ENCODE measurements around the gene SNRK.

SNRK gene

GRCh38 chr3:43286115-43286840 is at the start of gene SNRK:
SNRK (plus strand) TSS chr3:43286540; CDS start chr3:43303204, 16,664 bp downstream.
- no peaks in the 10 kb centered on the region for H3K9me3 ChIP-seq (ENCODE audit: low read length)
- no peaks in the 10 kb centered on the region for H3K27me3 ChIP-seq (ENCODE audit: control insufficient read depth in 1 of 2, insufficient read depth in 2 of 2, low read length in 2 of 2)
- peak within 1 kb of the TSS; percentile 65 for H3K9ac ChIP-seq (ENCODE audit: low read length)
- peaks cover 27% of the 10 kb centered on the region for H3K4me1 ChIP-seq (ENCODE audit: insufficient read depth, low read length)
- peak within 1 kb of the TSS; percentile 73 to 81 for H3K4me3 ChIP-seq (ENCODE audit: low read depth in 1 of 2, low read length in 2 of 2)
- no peaks in the 10 kb centered on the region for H3K36me3 ChIP-seq (ENCODE audit: insufficient read depth, low read length)
- H3K27ac ChIP-seq (ENCODE audit: low read depth, low read length) = peak within 1 kb of the TSS; percentile 92

GRCh38 chr3:43238801-43239200 is 47.5 kb upstream of the SNRK start:
- Histone ChIP-seq H3K4me1 (ENCODE audit: insufficient read depth, low read length) (no peaks in the 10 kb centered on the region), H3K27ac (ENCODE audit: low read depth, low read length) (no peak overlapping the region), H3K9me3 (ENCODE audit: low read length) (no peaks in the 10 kb centered on the region)

GRCh38 chr3:43239755-43240154 is 46.6 kb upstream of the SNRK start:
- Histone ChIP-seq H3K9me3 (ENCODE audit: low read length) (no peaks in the 10 kb centered on the region), H3K4me3 (ENCODE audit: low read depth in 1 of 2, low read length in 2 of 2) (no peak overlapping the region)

More at GRCh38 chr3:43238801-43239200, 47.5 kb upstream of the SNRK start:
- no peaks in the 10 kb centered on the region for H3K36me3 ChIP-seq (ENCODE audit: insufficient read depth, low read length)
- H3K9ac ChIP-seq (ENCODE audit: low read length) = no peak overlapping the region
- no peak overlapping the region for H3K4me3 ChIP-seq (ENCODE audit: low read depth in 1 of 2, low read length in 2 of 2)
- no peaks in the 10 kb centered on the region for H3K27me3 ChIP-seq (ENCODE audit: control insufficient read depth in 1 of 2, insufficient read depth in 2 of 2, low read length in 2 of 2)

GRCh38 chr3:43243590-43244587 is 42.5 kb upstream of the SNRK start:
- Histone ChIP-seq H3K27ac (ENCODE audit: low read depth, low read length) (no peak overlapping the region), H3K4me1 (ENCODE audit: insufficient read depth, low read length) (peaks cover 20% of the 10 kb centered on the region), H3K27me3 (ENCODE audit: control insufficient read depth in 1 of 2, insufficient read depth in 2 of 2, low read length in 2 of 2) (no peaks in the 10 kb centered on the region), H3K9me3 (ENCODE audit: low read length) (no peaks in the 10 kb centered on the region), H3K9ac (ENCODE audit: low read length) (no peak overlapping the region), H3K4me3 (ENCODE audit: low read depth in 1 of 2, low read length in 2 of 2) (no peak overlapping the region), H3K36me3 (ENCODE audit: insufficient read depth, low read length) (no peaks in the 10 kb centered on the region)

More at GRCh38 chr3:43239755-43240154, 46.6 kb upstream of the SNRK start:
- no peaks in the 10 kb centered on the region for H3K36me3 ChIP-seq (ENCODE audit: insufficient read depth, low read length)
- no peaks in the 10 kb centered on the region for H3K4me1 ChIP-seq (ENCODE audit: insufficient read depth, low read length)
- no peaks in the 10 kb centered on the region for H3K27me3 ChIP-seq (ENCODE audit: control insufficient read depth in 1 of 2, insufficient read depth in 2 of 2, low read length in 2 of 2)
- no peak overlapping the region for H3K9ac ChIP-seq (ENCODE audit: low read length)
- H3K27ac ChIP-seq (ENCODE audit: low read depth, low read length) = no peak overlapping the region

- Histone ChIP-seq H3K9ac (ENCODE audit: low read length) (no peak overlapping the region), H3K27me3 (ENCODE audit: control insufficient read depth in 1 of 2, insufficient read depth in 2 of 2, low read length in 2 of 2) (no peaks in the 10 kb centered on the region), H3K9me3 (ENCODE audit: low read length) (no peaks in the 10 kb centered on the region), H3K27ac (ENCODE audit: low read depth, low read length) (no peak overlapping the region), H3K36me3 (ENCODE audit: insufficient read depth, low read length) (no peaks in the 10 kb centered on the region), H3K4me3 (ENCODE audit: low read depth in 1 of 2, low read length in 2 of 2) (no peak overlapping the region), H3K4me1 (ENCODE audit: insufficient read depth, low read length) (peaks cover 20% of the 10 kb centered on the region)
These were observed 41.6 kb upstream of the SNRK start for GRCh38 chr3:43244694-43245093.

GRCh38 chr3:43246976-43247375 is 39.4 kb upstream of the SNRK start:
- no peak overlapping the region for H3K4me3 ChIP-seq (ENCODE audit: low read depth in 1 of 2, low read length in 2 of 2)
- no peaks in the 10 kb centered on the region for H3K9me3 ChIP-seq (ENCODE audit: low read length)
- H3K4me1 ChIP-seq (ENCODE audit: insufficient read depth, low read length) = peaks cover 20% of the 10 kb centered on the region
- H3K9ac ChIP-seq (ENCODE audit: low read length) = no peak overlapping the region
- H3K27me3 ChIP-seq (ENCODE audit: control insufficient read depth in 1 of 2, insufficient read depth in 2 of 2, low read length in 2 of 2) = no peaks in the 10 kb centered on the region
- no peaks in the 10 kb centered on the region for H3K36me3 ChIP-seq (ENCODE audit: insufficient read depth, low read length)
- no peak overlapping the region for H3K27ac ChIP-seq (ENCODE audit: low read depth, low read length)

- no peaks in the 10 kb centered on the region for H3K36me3 ChIP-seq (ENCODE audit: insufficient read depth, low read length)
- H3K4me3 ChIP-seq (ENCODE audit: low read depth in 1 of 2, low read length in 2 of 2) = no peak overlapping the region
- no peak overlapping the region for H3K27ac ChIP-seq (ENCODE audit: low read depth, low read length)
- no peaks in the 10 kb centered on the region for H3K9me3 ChIP-seq (ENCODE audit: low read length)
- no peak overlapping the region for H3K9ac ChIP-seq (ENCODE audit: low read length)
- H3K4me1 ChIP-seq (ENCODE audit: insufficient read depth, low read length) = peaks cover 26% of the 10 kb centered on the region
- H3K27me3 ChIP-seq (ENCODE audit: control insufficient read depth in 1 of 2, insufficient read depth in 2 of 2, low read length in 2 of 2) = no peaks in the 10 kb centered on the region
These were observed 38.7 kb upstream of the SNRK start for GRCh38 chr3:43247561-43248184.

GRCh38 chr3:43248185-43248583 is 38.2 kb upstream of the SNRK start:
- Histone ChIP-seq H3K27ac (ENCODE audit: low read depth, low read length) (no peak overlapping the region), H3K4me3 (ENCODE audit: low read depth in 1 of 2, low read length in 2 of 2) (no peak overlapping the region), H3K9ac (ENCODE audit: low read length) (no peak overlapping the region), H3K9me3 (ENCODE audit: low read length) (no peaks in the 10 kb centered on the region), H3K27me3 (ENCODE audit: control insufficient read depth in 1 of 2, insufficient read depth in 2 of 2, low read length in 2 of 2) (no peaks in the 10 kb centered on the region), H3K36me3 (ENCODE audit: insufficient read depth, low read length) (no peaks in the 10 kb centered on the region), H3K4me1 (ENCODE audit: insufficient read depth, low read length) (peaks cover 31% of the 10 kb centered on the region)

GRCh38 chr3:43248973-43249372 is 37.4 kb upstream of the SNRK start:
- Histone ChIP-seq H3K27ac (ENCODE audit: low read depth, low read length) (no peak overlapping the region), H3K27me3 (ENCODE audit: control insufficient read depth in 1 of 2, insufficient read depth in 2 of 2, low read length in 2 of 2) (no peaks in the 10 kb centered on the region), H3K36me3 (ENCODE audit: insufficient read depth, low read length) (no peaks in the 10 kb centered on the region), H3K4me1 (ENCODE audit: insufficient read depth, low read length) (peaks cover 39% of the 10 kb centered on the region), H3K4me3 (ENCODE audit: low read depth in 1 of 2, low read length in 2 of 2) (no peak overlapping the region), H3K9me3 (ENCODE audit: low read length) (no peaks in the 10 kb centered on the region), H3K9ac (ENCODE audit: low read length) (no peak overlapping the region)

GRCh38 chr3:43249405-43249804 is 36.9 kb upstream of the SNRK start:
- no peaks in the 10 kb centered on the region for H3K27me3 ChIP-seq (ENCODE audit: control insufficient read depth in 1 of 2, insufficient read depth in 2 of 2, low read length in 2 of 2)
- H3K9me3 ChIP-seq (ENCODE audit: low read length) = no peaks in the 10 kb centered on the region
- H3K9ac ChIP-seq (ENCODE audit: low read length) = no peak overlapping the region
- no peak overlapping the region for H3K4me3 ChIP-seq (ENCODE audit: low read depth in 1 of 2, low read length in 2 of 2)
- H3K27ac ChIP-seq (ENCODE audit: low read depth, low read length) = no peak overlapping the region
- H3K36me3 ChIP-seq (ENCODE audit: insufficient read depth, low read length) = no peaks in the 10 kb centered on the region
- peaks cover 43% of the 10 kb centered on the region for H3K4me1 ChIP-seq (ENCODE audit: insufficient read depth, low read length)

GRCh38 chr3:43253294-43253693 is 33.0 kb upstream of the SNRK start:
- Histone ChIP-seq H3K27me3 (ENCODE audit: control insufficient read depth in 1 of 2, insufficient read depth in 2 of 2, low read length in 2 of 2) (no peaks in the 10 kb centered on the region), H3K27ac (ENCODE audit: low read depth, low read length) (no peak overlapping the region), H3K9me3 (ENCODE audit: low read length) (no peaks in the 10 kb centered on the region), H3K9ac (ENCODE audit: low read length) (no peak overlapping the region), H3K4me1 (ENCODE audit: insufficient read depth, low read length) (peaks cover 29% of the 10 kb centered on the region), H3K4me3 (ENCODE audit: low read depth in 1 of 2, low read length in 2 of 2) (no peak overlapping the region), H3K36me3 (ENCODE audit: insufficient read depth, low read length) (no peaks in the 10 kb centered on the region)

Data from muscle layer of colon (tissue), 2 donors.